G401 (cell line): ENCODE measurements around the gene IPCEF1. TPM values are rescaled to one million over a fixed set of nuclear protein-coding genes. Genes with fewer than 3 reads are reported as not detected.
"Not testable (repeated sequence)": the region's sequence is repeated elsewhere in the genome, so short reads cannot be mapped to it uniquely, and the experiment has no call there.

Experiments used
- DNase-seq: peaks from one replicate; pipeline ENCODE4 v3.0.0-alpha.2; 2015; ENCODE audit warnings: low spot score
- in situ Hi-C: cut with HindIII; loops from 2 replicates; pipeline ENCODE4 v1.10.0; 2016; ENCODE audit warnings: low sequenced_read_pairs, mixed read lengths
- total RNA-seq: library from RNA; depleted of rRNA; stranded (reverse); fragments of >200 nt; shearing (Covaris generic); gene quantifications from 2 replicates; pipeline ENCODE4 v1.2.3, GENCODE V29; 2014

Gene IPCEF1
- total RNA-seq, 1 experiment from 2014 or later, result not detected

DNA sequence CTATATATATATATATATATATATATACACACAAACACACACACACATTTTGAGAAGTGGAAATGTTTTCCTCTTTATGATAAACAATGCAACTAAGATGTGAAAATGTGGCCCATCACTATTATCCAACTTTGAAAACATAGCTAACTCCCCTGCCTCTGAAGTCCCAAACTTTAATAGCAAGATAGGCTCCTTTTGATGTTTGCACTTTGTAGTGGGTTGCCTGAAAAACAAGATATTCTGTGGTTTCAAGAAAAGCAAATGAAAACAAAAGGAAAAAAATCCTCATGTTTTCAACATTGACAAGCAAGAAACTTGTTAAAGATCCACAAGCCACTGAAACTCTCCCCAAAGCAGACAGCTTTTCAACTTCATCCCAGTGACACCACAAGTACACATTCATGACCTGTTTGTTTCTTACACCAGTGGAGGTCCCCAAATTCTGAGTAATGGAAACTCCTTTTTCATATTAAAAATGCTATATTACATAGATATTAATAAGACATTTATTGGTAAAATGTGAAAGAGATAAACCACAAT is 90.0 kb downstream of the IPCEF1 start:
- in situ Hi-C loops, result no loop called here
- DNase-seq, result no peak

DNA sequence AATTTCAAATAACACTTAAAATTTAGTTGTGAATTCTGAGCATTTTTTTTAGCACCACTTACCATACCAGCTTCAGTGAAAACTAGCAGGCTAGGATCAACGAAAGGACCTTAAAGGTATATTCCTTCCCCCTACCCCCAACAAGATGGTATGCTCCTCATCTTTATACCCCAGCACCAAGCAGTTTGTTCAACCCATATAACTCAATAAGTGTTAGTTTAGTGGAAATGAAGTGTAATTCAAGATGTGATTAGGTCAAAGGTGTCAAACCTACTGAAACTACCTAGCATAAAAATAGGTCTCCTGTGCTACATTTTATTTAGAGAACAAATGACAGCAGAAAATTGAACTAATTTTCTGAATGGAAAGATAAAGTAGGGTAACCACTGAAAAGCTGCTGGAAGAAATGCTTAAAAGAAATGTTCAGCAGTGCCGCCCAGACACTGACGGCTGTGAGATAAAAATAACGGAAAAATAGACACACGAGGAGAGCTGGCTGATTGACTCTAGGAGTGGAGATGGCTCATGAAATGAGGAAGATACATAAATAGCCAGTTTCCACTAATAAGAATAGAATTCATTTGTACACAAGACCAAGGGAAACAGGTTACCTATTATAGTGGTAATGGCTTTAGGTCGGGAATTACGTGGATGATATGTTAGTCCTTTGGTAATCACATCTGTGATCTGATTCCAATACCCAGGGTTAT is 94.8 kb downstream of the IPCEF1 start:
- no peak for DNase-seq
- in situ Hi-C loops, result no loop called here

DNA sequence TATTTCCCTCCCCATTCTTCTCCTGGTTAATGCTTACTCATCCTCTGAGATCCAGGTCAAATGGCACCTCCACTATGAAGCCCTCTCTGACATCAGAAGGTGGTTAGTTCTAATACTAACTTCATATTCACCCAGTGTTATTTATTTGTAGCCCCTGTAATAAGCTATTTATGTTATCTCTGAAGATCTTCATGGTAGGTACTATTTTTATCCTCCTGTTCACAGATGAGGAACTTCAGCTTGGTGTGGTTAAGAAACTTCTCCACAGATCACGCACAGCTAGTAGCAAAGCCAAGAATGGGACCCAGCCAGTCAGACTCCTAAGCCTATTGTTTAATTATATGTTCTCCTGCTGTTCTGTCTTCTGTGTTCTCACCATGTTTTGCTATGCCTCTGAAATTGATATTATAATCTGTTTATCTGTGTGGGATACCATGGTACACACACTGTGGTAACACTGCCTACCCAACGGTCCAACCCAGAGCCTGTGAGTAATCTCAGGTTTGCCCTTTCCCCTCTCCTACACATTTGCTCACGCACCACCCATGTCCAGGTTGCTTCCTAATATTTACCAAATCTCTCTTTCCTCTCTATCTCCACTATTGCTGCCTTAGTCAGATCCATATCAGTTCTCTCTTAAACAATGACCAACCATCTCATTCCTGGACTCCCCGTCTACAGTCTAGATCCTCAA is 98.4 kb downstream of the IPCEF1 start:
- DNase-seq, result no peak
- in situ Hi-C loops, result no loop called here

DNA sequence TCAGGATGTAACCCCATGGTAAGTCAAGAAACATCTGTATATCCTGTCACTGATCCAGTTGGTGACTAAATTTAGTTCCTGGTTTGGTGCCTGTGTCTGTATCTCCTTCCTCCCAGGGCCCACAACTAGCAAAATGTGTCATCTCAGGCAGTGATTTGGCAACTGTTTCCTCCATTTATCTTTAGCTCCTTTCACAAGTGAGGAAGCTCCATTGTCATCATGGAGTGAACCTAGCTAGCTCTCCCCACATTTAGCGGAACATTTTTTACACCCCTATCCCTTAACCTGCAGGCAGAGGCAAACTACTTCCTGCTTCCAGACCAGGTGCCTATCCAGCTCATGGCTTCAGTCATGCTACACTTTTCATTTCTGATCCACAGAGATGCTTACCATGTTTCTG is 99.5 kb downstream of the IPCEF1 start:
- in situ Hi-C loops, result no loop called here
- DNase-seq, result no peak

DNA sequence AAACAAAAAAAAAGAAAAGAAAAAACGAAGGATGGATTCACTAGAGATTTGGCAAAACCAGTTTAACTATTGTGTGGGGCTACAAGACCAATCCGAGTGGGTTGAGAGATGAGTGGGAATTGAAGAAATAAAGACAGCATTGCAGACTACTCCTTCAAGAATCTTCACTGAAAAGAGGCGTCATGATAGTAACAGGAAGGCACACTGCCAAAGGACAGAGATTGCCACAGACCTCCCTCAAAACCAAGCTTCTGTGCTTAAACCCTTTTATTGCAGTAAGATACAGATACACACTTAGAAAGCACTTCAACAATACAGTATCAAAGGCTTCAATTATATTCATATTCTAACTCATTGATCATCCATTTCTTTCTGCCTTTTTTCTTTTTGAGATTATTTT is 103.9 kb downstream of the IPCEF1 start:
- DNase-seq, result no peak
- in situ Hi-C loops, result no loop called here

DNA sequence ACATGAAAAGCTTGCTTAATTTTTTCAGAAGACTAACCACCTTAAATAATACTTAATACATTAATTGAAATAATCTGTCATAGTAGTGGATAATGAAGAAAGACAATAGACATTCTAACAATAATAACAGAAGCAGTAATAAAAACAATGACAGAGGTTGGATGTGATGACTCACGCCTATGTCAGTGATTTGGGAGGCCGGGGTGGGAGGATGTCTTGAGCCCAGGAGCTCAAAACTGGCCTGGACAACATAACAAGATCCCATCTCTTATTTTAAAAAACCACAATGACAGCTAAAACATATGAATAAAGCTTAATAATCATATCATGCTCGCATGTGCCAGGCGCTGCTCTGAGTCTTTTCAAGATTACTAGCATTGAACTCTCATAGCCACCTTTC is 105.5 kb downstream of the IPCEF1 start:
- no peak for DNase-seq
- in situ Hi-C loops, result no loop called here

DNA sequence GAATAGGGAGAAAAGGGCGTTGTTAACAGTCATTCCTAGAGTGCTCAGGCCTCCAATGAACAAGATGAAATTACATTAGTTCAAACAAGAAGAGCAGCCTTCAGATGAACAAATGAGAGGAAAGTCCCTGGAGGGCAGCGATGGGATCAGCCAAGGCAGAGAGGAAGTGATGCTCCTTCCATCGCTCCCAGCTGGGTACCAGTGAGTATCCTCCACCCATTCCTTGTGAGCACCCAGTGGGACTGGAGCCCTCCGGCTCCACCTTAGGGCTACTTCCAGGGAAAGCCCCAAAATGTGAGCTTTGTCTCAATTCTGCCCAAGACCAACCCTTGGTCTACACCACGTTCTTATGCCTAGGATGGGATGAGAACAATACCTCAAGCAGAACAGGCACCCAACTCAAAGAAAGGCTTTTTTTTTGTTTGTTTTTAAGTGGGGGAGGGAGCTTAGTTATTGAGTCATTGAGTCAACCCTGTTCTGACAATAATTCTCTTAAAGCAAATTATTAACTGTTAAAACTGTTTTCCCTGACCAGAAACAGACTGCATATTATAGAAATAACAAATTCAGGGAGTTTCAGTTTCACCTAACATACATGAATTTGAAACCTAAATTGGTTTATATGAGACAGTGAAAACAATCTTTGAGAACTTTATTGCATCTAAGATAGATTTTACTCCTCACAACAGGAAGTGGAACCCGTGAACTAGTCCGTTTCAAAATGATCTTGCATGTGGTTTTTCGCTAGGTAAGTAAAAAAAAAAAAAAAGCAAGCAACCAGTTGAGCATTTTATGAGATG is 106.9 kb downstream of the IPCEF1 start:
- in situ Hi-C loops, result no loop called here
- DNase-seq, result no peak

DNA sequence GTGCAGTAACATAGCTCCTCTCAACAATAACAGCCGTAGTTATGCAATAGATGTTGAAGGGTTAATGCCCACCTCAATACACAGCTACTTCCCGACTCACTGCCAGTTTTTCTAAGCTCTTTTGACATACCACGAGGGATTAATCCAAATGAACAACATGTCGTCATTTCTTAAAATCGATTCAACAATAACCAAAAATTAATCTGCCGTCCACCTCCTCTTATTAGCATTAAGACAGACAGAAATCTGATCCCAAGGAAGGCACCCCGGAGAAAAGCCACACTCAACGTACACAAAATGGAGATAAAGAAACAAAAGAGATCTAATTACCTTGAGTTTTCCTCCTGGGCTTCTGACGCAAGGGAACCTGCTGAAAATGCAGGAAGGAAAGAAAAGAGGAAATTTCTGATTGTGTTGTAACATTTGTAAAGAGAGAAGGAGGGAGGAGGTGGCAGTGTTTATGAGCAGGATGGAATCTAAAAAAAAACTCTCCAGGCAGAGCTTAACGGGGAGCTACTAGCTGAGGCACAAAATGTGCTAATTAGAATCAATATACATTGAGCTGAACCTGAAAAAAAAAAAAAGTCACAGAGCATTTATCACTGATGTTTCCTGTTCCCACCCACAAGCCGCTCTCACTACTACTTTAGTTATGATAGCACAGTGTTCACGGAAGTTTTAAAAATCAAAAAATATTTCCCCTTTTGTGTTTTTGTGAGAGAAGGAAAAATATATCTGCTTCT is 109.3 kb downstream of the IPCEF1 start:
- in situ Hi-C loops, result no loop called here
- DNase-seq, result peak; percentile 59

DNA sequence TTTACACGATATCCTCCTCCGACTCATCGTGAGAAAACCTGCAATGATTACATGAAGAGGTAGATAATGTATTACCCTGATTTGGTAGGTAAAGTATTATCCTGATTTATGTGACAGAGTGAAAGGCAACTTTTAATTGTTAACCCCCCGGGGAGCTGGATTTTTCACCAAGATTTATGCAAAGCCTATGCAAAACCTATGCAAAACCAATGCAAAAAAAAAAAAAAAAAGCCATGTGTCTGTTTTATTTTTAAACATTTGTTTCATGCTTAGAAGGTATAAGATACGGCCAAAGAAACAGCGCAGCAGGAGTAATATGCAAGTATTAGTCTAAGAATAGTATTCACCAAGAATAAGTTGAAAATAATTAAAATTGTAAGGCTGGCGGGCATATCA is 109.9 kb downstream of the IPCEF1 start:
- in situ Hi-C loops, result no loop called here
- DNase-seq, result no peak

DNA sequence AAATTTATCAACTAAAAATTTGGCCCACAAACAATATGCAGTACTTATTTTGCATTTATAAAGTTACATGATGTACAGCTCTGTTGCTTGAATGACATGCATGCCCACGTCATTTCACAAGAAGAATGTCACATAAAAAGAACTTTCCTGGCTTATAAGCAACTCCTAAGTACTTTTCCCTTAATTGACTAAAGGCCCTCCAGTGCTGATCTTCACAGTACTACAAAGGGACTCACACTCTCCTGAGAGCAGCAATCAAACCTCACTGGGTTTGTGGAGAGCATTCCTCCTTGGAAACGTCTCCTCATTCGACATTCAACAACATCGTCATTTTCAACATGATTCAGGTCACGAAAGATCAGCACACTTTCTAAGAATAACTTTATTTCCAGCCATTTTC is 111.1 kb downstream of the IPCEF1 start:
- in situ Hi-C loops, result no loop called here
- peak; percentile 44 for DNase-seq

DNA sequence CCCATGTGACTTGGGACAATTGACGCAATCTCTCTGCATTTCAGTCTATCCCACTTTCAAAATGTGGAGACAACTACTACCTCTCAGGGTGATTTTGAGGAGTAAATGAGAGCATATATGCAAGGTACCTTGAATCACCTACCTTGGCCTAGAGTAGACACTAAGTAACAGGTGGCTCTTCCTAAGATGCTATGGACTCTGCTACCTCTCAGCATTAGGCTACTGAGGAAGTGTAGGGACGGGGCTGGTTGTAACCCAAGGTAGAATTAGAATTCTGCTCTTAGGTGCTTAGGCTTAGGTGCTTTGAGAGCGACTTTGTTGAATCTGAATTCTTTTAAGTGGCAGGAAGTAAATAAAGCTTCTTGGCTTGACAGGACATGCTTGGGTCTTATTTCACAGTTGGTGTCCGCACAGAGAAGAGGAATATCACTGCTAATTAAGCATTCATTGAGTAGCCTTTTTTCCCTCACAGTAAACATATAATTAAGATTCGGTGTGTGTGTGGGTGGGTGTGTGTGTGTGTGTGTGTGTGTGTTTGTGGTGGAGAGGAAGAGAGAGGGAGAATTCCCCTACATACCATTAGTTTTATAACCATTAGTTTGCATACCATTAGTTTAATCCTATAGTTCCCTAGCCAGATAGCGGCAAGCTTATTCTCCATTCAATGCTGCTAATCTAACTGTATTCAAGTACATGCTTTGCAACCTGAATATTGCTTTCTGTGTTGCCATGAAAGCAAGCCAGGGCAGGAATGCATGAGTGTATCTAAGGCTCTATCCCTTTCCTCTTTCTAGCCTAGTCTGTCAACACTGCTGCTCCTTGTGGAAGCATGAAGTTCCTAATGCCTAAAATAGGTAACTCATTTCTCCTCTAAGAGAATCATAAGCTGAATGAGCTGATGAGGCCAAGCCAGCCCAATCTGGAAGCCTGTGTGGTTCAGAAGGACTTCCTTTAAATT is 112.5 kb downstream of the IPCEF1 start:
- peak; percentile 65 for DNase-seq
- in situ Hi-C loops, result no loop called here

DNA sequence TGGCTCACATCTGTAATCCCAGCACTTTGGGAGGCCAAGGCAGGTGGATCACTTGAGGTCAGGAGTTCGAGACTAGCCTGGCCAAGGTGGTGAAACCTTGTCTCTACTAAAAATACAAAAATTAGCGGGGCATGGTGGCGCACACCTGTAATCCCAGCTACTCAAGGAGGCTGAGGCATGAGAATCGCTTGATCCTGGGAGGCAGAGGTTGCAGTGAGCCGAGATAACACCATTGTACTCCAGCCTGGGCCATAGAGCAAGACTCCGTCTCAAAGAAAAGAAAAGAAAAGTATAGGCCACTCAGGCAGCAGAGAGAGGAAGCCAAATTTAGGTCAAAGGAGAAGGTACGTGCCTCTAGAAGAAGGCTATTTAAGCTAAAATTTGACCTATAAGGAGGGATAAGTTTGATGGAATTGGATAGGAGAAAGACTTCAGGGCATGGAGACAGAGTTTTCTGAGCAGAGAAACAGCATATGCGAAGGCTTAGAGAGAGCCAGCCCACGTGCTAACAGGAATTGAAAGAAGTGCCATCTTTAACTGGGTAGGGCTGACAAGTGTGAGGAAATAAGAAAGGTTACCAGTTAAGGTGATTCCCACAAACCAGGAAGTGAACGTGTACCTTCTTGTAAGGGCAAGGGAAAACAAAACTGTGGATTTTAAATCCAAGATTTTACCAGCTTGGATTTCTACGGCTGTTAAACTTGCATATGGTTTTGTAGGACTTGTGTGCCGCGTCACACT is 113.8 kb downstream of the IPCEF1 start:
- in situ Hi-C loops, result no loop called here
- DNase-seq, result no peak

DNA sequence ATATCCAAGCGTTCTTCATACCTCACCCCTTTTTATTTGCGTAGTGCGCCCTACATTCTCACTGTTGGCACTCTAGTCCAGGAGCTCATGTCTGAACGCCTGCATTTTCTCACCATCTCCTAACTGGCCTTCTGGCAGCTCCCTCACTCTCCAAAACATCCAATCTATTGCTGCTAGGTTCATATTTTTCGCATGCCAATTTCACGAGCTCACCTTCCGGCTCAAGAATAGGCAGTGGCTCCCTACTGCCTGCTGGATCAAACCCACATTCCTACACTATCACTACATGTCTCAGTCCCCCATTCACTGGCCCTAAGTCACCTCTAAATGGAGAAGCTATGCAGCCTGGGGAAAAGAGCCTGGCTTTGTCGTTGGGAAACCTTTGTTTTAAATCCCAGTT is 115.0 kb downstream of the IPCEF1 start:
- peak; percentile 59 for DNase-seq
- in situ Hi-C loops, result no loop called here

DNA sequence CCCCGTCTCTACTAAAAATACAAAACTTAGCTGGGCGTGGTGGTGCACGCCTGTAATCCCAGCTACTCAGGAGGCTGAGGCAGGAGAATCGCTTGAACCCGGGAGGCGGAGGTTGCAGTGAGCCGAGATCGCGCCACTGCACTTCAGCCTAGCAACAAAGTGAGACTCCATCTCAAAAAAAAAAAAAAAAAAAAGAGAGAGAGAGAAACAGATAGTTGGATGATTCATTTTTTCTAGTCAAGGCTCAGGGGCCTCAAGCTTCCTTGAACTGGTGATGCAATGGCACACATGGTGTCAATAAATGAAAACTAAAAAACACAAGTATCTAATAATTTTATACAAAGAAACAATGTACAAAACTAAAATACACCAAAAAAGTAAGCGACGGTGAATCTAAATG is 115.5 kb downstream of the IPCEF1 start:
- DNase-seq, in situ Hi-C loops: not testable (repeated sequence)

DNA sequence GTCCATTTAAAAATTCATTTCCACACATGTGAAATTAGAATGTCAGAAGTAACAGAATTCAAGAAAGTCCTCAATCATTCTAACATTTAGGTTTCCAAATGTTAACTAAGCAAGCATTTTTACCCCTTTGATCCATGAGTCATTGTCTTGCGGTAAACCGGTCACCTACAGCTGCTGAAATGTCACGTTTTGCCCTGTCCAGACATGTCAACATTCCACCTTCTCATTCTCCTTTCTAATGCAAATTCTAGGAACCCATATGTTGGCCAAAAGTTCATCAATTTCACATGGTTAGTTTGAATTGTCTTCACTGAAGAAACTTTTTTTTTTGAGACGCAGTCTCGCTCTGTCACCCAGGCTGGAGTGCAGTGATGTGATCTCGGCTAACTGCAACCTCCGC is 117.2 kb downstream of the IPCEF1 start:
- in situ Hi-C loops, result no loop called here
- no peak for DNase-seq

DNA sequence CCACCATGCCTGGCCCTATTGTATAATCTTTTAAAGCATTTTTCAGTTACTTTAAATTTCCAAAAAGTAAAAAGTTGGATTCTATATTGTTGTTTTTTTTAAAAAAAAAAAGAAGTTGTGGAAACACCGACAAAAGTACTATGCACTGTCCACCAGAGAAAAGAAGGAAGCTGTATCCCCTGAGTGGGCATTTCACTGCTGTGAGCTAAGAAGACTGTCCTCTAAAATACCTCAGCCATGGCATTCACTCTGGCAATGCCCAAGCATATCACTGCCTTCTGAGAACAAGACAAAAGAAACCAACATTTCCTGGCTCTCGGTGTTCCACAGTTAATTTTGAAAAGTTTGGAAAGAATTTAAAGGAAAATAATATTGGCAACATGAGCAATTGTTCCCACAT is 117.8 kb downstream of the IPCEF1 start:
- DNase-seq, result no peak
- in situ Hi-C loops, result no loop called here

DNA sequence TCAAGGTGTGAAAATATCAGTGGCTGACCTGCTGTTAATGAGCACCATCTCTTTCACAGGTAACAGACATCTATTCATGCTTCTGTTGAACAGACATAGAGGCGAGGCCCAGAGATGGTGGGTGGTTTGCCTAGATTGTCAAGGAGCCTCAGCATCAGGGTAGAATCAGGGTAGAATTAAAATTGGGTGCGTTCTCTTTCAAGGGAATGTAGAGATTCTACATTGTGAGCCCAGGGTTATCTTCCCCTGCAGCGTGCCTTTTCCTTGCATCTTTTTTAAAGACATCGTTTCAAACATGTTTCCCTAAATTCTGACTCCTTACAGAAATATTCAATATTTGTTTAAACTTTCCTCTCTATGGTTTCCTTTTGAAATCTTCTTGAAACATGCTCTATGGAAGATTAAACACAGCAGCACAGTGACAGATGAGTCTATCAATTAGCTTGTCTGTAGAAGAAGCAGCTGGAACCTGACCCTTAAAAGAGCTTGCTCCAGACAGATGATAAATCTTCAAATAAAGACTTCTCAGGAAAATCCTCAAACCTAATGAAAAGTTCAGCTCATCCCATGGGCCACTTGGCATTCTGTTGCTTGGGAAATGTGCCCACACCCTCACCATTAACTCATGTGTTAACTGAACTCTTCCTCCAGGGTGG is 119.8 kb downstream of the IPCEF1 start:
- DNase-seq, result no peak
- in situ Hi-C loops, result no loop called here
